Measurements from ENCODE around the gene KIF19.

DNA sequence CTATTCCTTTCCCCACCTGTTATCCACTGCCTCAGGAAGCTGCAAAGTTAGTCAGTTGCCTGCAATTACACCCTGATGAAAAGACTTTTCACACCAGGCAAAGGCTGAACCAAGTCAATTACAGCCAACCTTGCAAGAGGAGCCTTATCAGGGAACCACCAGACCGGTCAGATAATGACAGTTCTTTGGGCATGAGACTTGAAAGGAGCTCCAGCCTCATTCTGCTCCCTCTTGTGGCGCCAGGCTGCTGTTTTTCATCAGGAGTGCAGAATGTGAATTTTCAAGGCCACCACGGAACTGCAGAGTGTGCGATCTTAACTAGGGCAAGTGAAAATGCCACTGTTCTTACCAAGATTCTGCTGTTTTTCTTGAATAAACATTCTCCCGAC, 29.5 kb upstream of the KIF19 start:
- TF ChIP-seq, protein P1, sequence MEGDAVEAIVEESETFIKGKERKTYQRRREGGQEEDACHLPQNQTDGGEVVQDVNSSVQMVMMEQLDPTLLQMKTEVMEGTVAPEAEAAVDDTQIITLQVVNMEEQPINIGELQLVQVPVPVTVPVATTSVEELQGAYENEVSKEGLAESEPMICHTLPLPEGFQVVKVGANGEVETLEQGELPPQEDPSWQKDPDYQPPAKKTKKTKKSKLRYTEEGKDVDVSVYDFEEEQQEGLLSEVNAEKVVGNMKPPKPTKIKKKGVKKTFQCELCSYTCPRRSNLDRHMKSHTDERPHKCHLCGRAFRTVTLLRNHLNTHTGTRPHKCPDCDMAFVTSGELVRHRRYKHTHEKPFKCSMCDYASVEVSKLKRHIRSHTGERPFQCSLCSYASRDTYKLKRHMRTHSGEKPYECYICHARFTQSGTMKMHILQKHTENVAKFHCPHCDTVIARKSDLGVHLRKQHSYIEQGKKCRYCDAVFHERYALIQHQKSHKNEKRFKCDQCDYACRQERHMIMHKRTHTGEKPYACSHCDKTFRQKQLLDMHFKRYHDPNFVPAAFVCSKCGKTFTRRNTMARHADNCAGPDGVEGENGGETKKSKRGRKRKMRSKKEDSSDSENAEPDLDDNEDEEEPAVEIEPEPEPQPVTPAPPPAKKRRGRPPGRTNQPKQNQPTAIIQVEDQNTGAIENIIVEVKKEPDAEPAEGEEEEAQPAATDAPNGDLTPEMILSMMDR (IDR thresholded peaks at IDR 0.05) = peak; percentile 50 to 71 (median 69)
- no peak for TF ChIP-seq POLR2A (IDR thresholded peaks at IDR 0.05)

All from testis (tissue), 2 donors.